GM18505 (cell line): Measurements from ENCODE around the gene IZUMO2.

Experiments
- ATAC-seq: cut with Tn5 transposase; IDR thresholded peaks from one replicate; pipeline ENCODE4 v1.9.1; 2021; ENCODE audit not compliant: unreplicated experiment
- POLR2A ChIP-seq: IDR thresholded peaks from 4 replicates; pipeline ENCODE4 v1.6.1; 2011; ENCODE audit warnings: borderline replicate concordance; ENCODE audit not compliant: insufficient read depth, insufficient read length; ENCODE audit errors: extremely low read depth

IZUMO2 gene

GRCh38 chr19:50162988-50163387 is at the start of gene IZUMO2:
TSS of gene IZUMO2 (minus strand) at chr19:50163281. CDS start at chr19:50163194, 87 bp downstream.
- no peak for ATAC-seq
- no peak for TF ChIP-seq POLR2A

GRCh38 chr19:50210425-50210824 is 47.3 kb upstream of the IZUMO2 start:
- no peak for TF ChIP-seq POLR2A
- ATAC-seq: no peak

- no peak for ATAC-seq
- no peak for TF ChIP-seq POLR2A
Observed at GRCh38 chr19:50209131-50209530, 46.0 kb upstream of the IZUMO2 start.

GRCh38 chr19:50207730-50208129 is 44.6 kb upstream of the IZUMO2 start:
- no peak for ATAC-seq
- no peak for TF ChIP-seq POLR2A

- no peak for ATAC-seq
- TF ChIP-seq POLR2A: no peak
Observed at GRCh38 chr19:50206191-50206590, 43.1 kb upstream of the IZUMO2 start.

GRCh38 chr19:50205681-50206138 is 42.6 kb upstream of the IZUMO2 start:
- ATAC-seq: no peak

GRCh38 chr19:50204811-50205675 is 42.0 kb upstream of the IZUMO2 start:
- no peak for ATAC-seq
- no peak for TF ChIP-seq POLR2A

More at GRCh38 chr19:50205681-50206138, 42.6 kb upstream of the IZUMO2 start:
- TF ChIP-seq POLR2A: no peak

- no peak for TF ChIP-seq POLR2A
- ATAC-seq: no peak
Observed at GRCh38 chr19:50204081-50204428, 41.0 kb upstream of the IZUMO2 start.

GRCh38 chr19:50203281-50204080 is 40.4 kb upstream of the IZUMO2 start, which contains the start of gene MYH14:
TSS of gene MYH14 (plus strand) at chr19:50203622. CDS start at chr19:50210366, 6,744 bp downstream.
- TF ChIP-seq POLR2A: no peak
- ATAC-seq: no peak

- ATAC-seq: no peak
- TF ChIP-seq POLR2A: no peak
Observed at GRCh38 chr19:50202962-50203280, 39.8 kb upstream of the IZUMO2 start.

- ATAC-seq: no peak
- TF ChIP-seq POLR2A: no peak
Observed at GRCh38 chr19:50202386-50202785, 39.3 kb upstream of the IZUMO2 start.

- no peak for ATAC-seq
- TF ChIP-seq POLR2A: no peak
Observed at GRCh38 chr19:50199259-50199555, 36.1 kb upstream of the IZUMO2 start.

GRCh38 chr19:50198431-50199258 is 35.6 kb upstream of the IZUMO2 start:
- no peak for ATAC-seq
- TF ChIP-seq POLR2A: no peak
